ENCODE measurements around the gene ROR2.

- TF ChIP-seq CTCF (IDR thresholded peaks at IDR 0.05) (no peak), POLR2A (IDR thresholded peaks at IDR 0.05; ENCODE audit: low read depth) (no peak), POLR2AphosphoS5 (IDR thresholded peaks at IDR 0.05) (no peak), EP300 (IDR thresholded peaks at IDR 0.05) (no peak)
Observed at GRCh38 chr9:91879231-91879630, 70.8 kb downstream of the ROR2 start.
